NCI-H2171 (cell line): ENCODE data around the gene CFDP1.

Experiments used
- DNase-seq: peaks from one replicate; lab custom pipeline; 2025; lab: John Stamatoyannopoulos, UW

The CFDP1 gene

GRCh38 chr16:75406943-75407342, 26.4 kb downstream of the CFDP1 start:
- DNase-seq, result no peak

GRCh38 chr16:75402821-75403475, 30.4 kb downstream of the CFDP1 start:
- peak; percentile 10 for DNase-seq

DNA sequence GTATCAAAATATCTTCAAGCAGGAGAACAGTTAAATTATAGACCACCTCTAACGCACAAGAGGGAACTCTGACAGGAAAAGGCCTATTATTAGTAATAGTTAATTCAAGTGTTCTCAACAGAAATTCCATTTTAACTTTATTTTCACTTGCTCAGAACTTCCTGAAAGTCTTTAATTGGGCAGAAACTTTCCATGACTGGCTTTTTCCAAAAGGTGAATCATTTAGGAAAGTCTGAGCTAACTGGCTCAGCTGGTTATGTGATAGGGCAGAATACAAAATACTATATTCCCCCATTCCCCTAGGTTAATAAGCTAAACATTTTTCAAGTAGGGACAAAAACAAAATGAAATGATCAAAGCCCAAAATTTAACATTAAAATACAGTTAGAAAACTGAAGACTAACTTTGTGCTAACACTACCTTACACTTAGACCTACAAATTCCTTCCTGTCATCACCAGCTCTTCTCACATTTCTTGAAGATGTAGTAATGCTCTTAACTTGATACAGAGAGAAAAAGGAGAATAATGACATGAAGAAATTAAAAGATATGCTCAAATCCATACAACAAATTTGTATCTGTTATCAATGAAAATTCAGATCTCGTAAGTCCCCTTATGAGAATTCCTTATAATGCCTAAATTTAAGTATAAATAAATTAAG, 31.0 kb downstream of the CFDP1 start:
- DNase-seq, result no peak

GRCh38 chr16:75401691-75402090, 31.6 kb downstream of the CFDP1 start:
- no peak for DNase-seq

- DNase-seq, result no peak
Observed at GRCh38 chr16:75398333-75398732, 35.0 kb downstream of the CFDP1 start.

- DNase-seq, result no peak
Observed at GRCh38 chr16:75394941-75395340, 38.4 kb downstream of the CFDP1 start.

- no peak for DNase-seq
Observed at GRCh38 chr16:75392906-75393305, 40.4 kb downstream of the CFDP1 start.

- DNase-seq, result no peak
Observed at GRCh38 chr16:75390926-75391653, 42.2 kb downstream of the CFDP1 start.

DNA sequence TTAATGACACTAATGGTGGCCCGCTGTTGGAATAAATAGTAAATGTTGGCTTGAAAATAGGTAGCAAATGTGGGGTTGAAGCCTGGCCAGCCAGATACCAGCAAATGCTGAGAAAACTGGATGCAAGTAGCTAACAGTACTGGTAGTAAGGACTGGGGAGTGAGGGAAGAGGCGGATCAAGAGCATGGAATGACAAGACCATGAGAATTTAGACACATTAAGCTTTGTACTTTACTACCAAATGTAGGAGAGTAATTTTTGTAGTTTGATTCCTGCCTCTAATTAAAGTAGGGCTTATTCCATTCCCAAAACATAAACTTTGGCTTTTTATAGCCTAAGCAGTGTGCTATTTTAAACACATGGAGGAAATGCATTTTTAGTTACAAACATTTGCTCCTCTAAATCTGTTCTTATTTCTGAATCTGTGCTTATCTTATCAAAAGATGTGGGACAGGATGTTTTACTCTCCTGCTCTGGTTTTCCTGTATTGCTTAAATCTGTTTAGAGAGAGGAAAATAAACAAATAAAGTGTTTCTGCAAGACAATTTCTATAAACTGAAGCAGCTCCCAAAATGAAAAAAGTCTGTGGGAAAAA, 44.1 kb downstream of the CFDP1 start:
- DNase-seq, result no peak

DNA sequence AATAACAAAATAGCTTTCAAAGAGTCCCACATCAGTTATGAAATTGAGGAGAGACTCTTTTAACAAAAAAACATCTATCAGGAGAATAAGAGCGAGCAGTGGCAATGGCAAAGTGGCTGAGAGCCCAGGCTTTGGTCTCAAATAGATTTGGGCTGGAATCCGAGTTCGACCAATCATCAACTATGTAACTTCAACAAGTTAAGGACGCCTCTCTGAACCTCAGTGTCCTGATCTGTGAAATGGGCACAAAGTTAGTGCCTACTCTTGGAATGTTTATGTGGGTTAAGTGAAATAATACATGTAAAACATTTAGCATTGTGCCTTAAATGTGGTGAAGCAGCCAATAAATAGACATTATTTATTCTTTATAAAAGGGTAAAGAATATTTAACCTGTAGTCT, 45.4 kb downstream of the CFDP1 start:
- no peak for DNase-seq

DNA sequence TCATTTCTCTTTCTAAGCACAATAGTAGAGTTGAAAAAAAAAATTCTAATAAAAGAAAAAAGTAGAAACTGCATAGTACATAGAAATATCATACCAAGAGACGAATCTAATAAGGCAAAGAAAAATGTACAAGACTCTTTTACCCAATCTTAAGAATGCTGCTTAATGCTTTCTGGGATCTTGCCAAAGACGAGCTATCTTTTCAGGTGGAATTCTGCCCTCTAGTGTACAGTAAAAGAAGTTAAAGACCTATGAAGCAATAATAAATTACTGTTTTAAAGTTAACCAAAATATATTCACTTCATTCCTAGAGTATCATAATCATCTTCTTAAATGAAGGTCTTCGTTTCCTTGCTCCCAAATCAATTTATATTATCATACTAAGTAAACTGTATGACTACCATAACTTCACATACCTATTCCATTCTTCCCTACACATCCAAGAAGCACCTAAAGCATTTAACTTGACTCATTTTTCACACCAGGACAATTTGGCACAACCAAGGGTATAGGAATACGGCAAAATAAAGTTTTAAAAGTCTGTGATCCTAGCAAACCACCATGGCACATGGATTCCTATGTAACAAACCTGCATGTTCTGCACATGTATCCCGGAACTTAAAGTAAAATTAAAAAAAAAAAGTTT, 47.7 kb downstream of the CFDP1 start:
- peak; percentile 67 for DNase-seq

DNA sequence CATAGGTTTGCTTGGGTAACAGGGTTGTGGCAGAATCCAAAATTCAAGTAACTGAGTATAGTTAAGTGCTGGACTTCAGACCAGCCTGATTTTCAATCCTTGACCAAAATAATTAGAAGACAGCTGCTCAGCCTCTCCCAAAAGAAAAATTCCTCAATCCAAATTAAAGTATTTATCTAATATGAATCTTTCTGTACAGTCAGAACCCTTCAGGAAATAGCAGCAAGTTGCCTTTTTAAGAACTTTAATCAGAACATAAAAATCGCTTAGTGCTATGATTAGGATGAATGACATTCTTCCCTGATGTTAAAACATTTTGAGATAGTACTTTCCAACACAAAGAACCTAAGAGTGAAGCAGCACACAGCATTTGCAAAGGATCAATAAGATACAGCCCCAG, 50.2 kb downstream of the CFDP1 start:
- no peak for DNase-seq

- DNase-seq, result no peak
Observed at GRCh38 chr16:75382611-75383010, 50.7 kb downstream of the CFDP1 start.

GRCh38 chr16:75380870-75381269, 52.4 kb downstream of the CFDP1 start:
- no peak for DNase-seq

- DNase-seq, result no peak
Observed at GRCh38 chr16:75379911-75380847, 53.1 kb downstream of the CFDP1 start.

DNA sequence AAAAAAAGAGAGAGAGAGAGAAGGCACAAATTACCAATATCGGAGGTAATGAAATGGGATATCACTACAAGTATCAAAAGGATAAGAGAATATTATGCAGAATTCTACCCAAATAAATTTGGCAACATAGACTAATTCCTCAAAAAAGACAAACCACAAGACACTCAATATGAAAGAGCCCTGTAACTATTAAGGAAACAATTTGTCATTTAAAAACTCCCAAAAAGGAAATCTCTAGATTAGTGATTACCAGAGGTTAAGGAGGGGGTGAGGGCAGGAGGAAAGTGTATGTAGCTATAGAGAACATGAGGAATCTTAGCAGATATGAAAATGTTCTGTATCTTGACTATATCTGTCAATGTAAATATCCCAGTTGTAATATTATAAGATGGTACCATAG, 54.0 kb downstream of the CFDP1 start:
- no peak for DNase-seq

DNA sequence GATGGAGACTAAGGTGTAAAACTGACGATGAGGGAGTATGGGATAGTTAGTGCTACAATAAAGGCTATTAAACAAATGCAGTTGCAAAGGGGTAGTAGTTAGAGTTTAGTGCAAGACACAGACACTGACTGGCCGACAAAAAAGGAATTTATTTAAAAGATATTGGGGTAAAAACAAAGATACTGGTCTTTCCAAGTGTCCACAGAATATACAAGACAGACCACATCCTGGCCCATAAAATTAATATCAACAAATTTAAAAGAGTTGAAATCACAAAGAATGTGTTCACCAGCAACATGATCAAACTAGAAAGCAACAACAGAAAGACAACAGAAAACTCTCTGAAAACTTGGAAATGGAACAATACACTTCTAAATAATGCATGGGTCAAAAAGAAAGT, 54.7 kb downstream of the CFDP1 start:
- DNase-seq, result no peak

DNA sequence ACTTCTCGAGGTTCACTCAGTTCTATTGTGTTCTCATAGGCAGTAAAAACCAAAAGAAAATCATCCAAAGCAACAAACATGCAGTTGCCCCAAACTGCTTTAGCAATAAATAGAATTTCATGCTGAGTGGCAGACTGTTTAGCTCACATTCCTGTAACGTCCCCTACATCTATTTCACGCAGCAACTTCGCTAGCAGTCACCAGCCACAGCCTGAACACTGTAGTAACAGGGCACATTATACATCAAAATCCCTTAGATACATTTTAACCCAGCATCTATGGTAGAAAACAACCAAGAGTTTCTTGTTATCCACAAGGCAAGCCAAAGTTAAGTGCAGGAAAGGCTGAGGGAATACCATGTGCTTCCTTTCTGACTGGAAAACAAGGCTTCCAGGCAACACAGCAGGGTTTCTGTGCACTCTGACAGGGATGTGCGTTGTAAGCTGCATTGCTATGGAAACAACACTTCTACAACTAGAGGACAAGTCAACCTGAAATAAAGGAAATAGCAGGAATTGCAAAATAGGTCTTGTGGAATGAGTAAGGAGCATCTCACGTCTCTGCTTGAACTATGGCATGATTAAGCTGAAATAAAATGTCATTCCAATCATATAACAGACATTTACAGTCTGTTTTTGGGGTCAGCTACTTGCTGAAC, 55.4 kb downstream of the CFDP1 start:
- DNase-seq, result no peak

DNA sequence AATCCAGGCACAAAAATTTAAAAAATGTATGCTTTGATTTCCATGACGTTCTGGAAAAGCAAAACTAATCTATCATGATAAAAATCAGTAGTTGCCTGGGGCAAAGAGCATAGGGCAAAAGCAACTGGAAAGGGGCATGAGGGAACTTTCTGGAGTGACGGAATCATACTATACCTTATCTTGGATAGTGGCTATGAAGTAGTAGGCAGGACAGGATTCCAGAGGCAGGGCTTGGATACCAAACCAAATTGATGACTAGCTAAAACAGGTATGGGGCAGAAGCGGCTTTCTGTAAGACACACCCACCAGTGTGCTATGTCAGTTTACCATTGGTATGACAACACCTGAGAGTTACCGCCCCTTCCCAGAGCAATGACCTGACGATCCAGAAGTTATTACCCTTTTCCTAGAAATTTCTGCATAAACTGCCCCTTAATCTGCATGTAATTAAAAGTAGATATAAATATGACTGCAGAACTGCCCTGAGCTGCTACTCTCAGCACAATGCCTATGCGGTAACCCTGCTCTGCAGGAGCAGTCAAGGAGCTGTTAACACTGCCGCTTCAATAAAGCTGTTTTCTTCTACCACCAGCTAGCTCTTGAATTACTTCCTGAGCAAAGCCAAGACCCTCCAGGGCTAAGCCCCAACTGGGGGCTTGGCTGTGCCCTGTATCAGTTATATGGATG, 56.7 kb downstream of the CFDP1 start:
- DNase-seq, result no peak

DNA sequence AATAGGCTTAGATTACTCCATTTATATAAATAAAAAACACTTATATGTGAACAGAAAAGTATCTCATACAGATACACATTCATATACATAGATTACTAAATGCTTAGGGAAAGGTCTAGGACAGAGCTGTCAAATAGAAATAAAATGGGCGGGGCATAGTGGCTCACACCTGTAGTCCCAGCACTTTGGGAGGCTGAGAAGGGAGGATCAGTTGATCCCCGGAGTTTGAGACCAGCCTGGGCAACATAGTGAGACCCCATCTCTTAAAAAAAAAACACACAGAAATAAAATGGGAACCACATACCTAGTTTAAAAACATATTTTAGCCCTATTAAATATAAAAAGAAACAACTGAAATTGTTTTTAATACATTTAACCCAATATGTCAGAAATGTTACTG, 58.9 kb downstream of the CFDP1 start:
- no peak for DNase-seq
